ENCODE results near the gene SMC5. TPM values are rescaled to one million over a fixed set of nuclear protein-coding genes. Genes with fewer than 3 reads are reported as not detected.

SMC5 gene
- total RNA-seq, 2 donors from 2014 or later = 30.0 to 42.5 TPM

DNA sequence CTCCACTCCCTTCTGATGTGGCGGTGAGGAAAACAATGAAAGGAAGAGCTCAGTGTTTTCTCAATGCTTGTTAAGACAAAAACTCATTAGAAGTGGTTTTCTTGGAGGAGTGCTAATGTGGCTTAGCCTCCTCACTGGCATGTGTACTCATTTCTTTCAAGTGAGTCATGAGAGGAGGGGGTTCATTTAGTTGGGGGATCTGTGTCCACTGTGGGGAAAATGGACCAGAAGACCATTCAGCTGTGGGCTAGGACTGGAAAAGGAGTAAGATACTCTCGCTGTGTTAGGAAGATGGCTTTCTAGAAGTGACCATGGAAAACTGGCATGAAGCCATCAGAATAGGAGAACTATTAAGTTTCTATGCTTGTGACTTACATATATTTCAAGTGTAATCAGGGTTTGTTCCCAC, 132.2 kb downstream of the SMC5 start:
- no peak for DNase-seq
- Mint-ChIP-seq H3K4me3 (no peak overlapping the region), H3K27ac (no peak overlapping the region), H3K36me3 (ENCODE audit: low read depth) (no peaks in the 10 kb centered on the region), H3K4me1 (peaks cover 4% of the 10 kb centered on the region), H3K27me3 (ENCODE audit: insufficient read depth) (no peaks in the 10 kb centered on the region), H3K9me3 (no peaks in the 10 kb centered on the region)
- no peak overlapping the region for H3K9ac ChIP-seq (ENCODE audit: extremely low read depth, low read length, poor library complexity, severe bottlenecking)
- no peaks in the 10 kb centered on the region for H3K27me3 ChIP-seq (ENCODE audit: control insufficient read depth, insufficient read depth, low read length, poor library complexity, severe bottlenecking)
- WGBS, 2 experiments (ENCODE audit: insufficient coverage in 1 of 2, insufficient read length in 1 of 2) = 80 to 88% methylated on average over 1 to 2 of the region's 2 CpGs
- H3K4me1 ChIP-seq (ENCODE audit: control insufficient read depth, insufficient read depth, low read length) = no peaks in the 10 kb centered on the region
- H3K9me3 ChIP-seq (ENCODE audit: control insufficient read depth, low read length) = no peaks in the 10 kb centered on the region
- H3K27ac ChIP-seq (ENCODE audit: low read depth, low read length) = no peak overlapping the region
- H3K4me3 ChIP-seq (ENCODE audit: low read length) = no peak overlapping the region
- TF ChIP-seq, protein P1, sequence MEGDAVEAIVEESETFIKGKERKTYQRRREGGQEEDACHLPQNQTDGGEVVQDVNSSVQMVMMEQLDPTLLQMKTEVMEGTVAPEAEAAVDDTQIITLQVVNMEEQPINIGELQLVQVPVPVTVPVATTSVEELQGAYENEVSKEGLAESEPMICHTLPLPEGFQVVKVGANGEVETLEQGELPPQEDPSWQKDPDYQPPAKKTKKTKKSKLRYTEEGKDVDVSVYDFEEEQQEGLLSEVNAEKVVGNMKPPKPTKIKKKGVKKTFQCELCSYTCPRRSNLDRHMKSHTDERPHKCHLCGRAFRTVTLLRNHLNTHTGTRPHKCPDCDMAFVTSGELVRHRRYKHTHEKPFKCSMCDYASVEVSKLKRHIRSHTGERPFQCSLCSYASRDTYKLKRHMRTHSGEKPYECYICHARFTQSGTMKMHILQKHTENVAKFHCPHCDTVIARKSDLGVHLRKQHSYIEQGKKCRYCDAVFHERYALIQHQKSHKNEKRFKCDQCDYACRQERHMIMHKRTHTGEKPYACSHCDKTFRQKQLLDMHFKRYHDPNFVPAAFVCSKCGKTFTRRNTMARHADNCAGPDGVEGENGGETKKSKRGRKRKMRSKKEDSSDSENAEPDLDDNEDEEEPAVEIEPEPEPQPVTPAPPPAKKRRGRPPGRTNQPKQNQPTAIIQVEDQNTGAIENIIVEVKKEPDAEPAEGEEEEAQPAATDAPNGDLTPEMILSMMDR (conservative IDR thresholded peaks at IDR 0.05) = no peak
- no peaks in the 10 kb centered on the region for H3K36me3 ChIP-seq (ENCODE audit: control insufficient read depth, insufficient read depth, low read length)

GRCh38 chr9:70392189-70392588, 133.4 kb downstream of the SMC5 start:
- no peak overlapping the region for H3K4me3 ChIP-seq (ENCODE audit: low read length)
- no peak overlapping the region for H3K27ac ChIP-seq (ENCODE audit: low read depth, low read length)
- no peak overlapping the region for H3K9ac ChIP-seq (ENCODE audit: extremely low read depth, low read length, poor library complexity, severe bottlenecking)
- Mint-ChIP-seq H3K4me3 (no peak overlapping the region), H3K9me3 (no peaks in the 10 kb centered on the region), H3K27ac (no peak overlapping the region), H3K27me3 (ENCODE audit: insufficient read depth) (no peaks in the 10 kb centered on the region), H3K4me1 (peaks cover 4% of the 10 kb centered on the region), H3K36me3 (ENCODE audit: low read depth) (no peaks in the 10 kb centered on the region)
- TF ChIP-seq, protein P1 (conservative IDR thresholded peaks at IDR 0.05) = peak; percentile 27
- H3K4me1 ChIP-seq (ENCODE audit: control insufficient read depth, insufficient read depth, low read length) = no peaks in the 10 kb centered on the region
- 83 to 85% methylated on average over 1 to 2 of the region's 2 CpGs for WGBS, 2 experiments (ENCODE audit: insufficient coverage in 1 of 2, insufficient read length in 1 of 2)
- no peaks in the 10 kb centered on the region for H3K9me3 ChIP-seq (ENCODE audit: control insufficient read depth, low read length)
- H3K27me3 ChIP-seq (ENCODE audit: control insufficient read depth, insufficient read depth, low read length, poor library complexity, severe bottlenecking) = no peaks in the 10 kb centered on the region
- no peaks in the 10 kb centered on the region for H3K36me3 ChIP-seq (ENCODE audit: control insufficient read depth, insufficient read depth, low read length)
- no peak for DNase-seq

- Mint-ChIP-seq H3K27ac (no peak overlapping the region), H3K4me1 (no peaks in the 10 kb centered on the region)
Observed at GRCh38 chr9:70392850-70393249, 134.1 kb downstream of the SMC5 start.

More at GRCh38 chr9:70392850-70393249, 134.1 kb downstream of the SMC5 start:
- Histone ChIP-seq H3K27me3 (ENCODE audit: control insufficient read depth, insufficient read depth, low read length, poor library complexity, severe bottlenecking) (no peaks in the 10 kb centered on the region), H3K9me3 (ENCODE audit: control insufficient read depth, low read length) (no peaks in the 10 kb centered on the region), H3K4me1 (ENCODE audit: control insufficient read depth, insufficient read depth, low read length) (no peaks in the 10 kb centered on the region), H3K9ac (ENCODE audit: extremely low read depth, low read length, poor library complexity, severe bottlenecking) (no peak overlapping the region), H3K4me3 (ENCODE audit: low read length) (no peak overlapping the region), H3K36me3 (ENCODE audit: control insufficient read depth, insufficient read depth, low read length) (no peaks in the 10 kb centered on the region), H3K27ac (ENCODE audit: low read depth, low read length) (no peak overlapping the region)
- Mint-ChIP-seq H3K27me3 (ENCODE audit: insufficient read depth) (no peaks in the 10 kb centered on the region), H3K4me3 (no peak overlapping the region), H3K9me3 (no peaks in the 10 kb centered on the region), H3K36me3 (ENCODE audit: low read depth) (no peaks in the 10 kb centered on the region)
- DNase-seq = no peak
- WGBS, 2 experiments (ENCODE audit: insufficient coverage in 1 of 2, insufficient read length in 1 of 2) = 93% methylated on average over 3 of the region's 3 CpGs
- TF ChIP-seq, protein P1 (conservative IDR thresholded peaks at IDR 0.05) = no peak

Measured in endodermal cell (in vitro differentiated cells).